HFFc6 (cell line): Measurements from ENCODE around the gene SOCS7. TPM values are rescaled to one million over a fixed set of nuclear protein-coding genes. Genes with fewer than 3 reads are reported as not detected.

Experiments used
- DNase-seq: peaks from one replicate; pipeline ENCODE4 v3.0.0-alpha.2; 2018
- H3K27ac Mint-ChIP-seq: 2 replicates; pipeline ENCODE4 v1.8.0; 2020; ENCODE audit warnings: mild to moderate bottlenecking, mixed read lengths
- H3K27me3 Mint-ChIP-seq: 2 replicates; pipeline ENCODE4 v1.8.0; 2021; ENCODE audit warnings: mild to moderate bottlenecking, moderate library complexity, mixed read lengths; ENCODE audit not compliant: insufficient read depth
- H3K36me3 Mint-ChIP-seq: 2 replicates; pipeline ENCODE4 v1.8.0; 2021; ENCODE audit warnings: low read depth, mixed read lengths
- H3K4me1 Mint-ChIP-seq: 2 replicates; pipeline ENCODE4 v1.8.0; 2020; ENCODE audit warnings: low read depth, mixed read lengths
- H3K4me3 Mint-ChIP-seq: 2 replicates; pipeline ENCODE4 v1.8.0; 2020; ENCODE audit warnings: mild to moderate bottlenecking, moderate library complexity, mixed read lengths
- H3K9me3 Mint-ChIP-seq: 2 replicates; pipeline ENCODE4 v1.8.0; 2020; ENCODE audit warnings: mild to moderate bottlenecking, mixed read lengths
- total RNA-seq, 6 experiments: library from RNA; stranded (reverse); fragmentation: NEBNext Ultra II Directional; extraction: Animal tissue kit (Norgen Biotek cat#: 25700); gene quantifications; 2 replicates in 1 of 6; 3 replicates in 5 of 6; pipeline ENCODE4 v1.2.3, GENCODE V29; 2021
- TF ChIP-seq, protein P1 (sequence below): fragments of 200-600 bp; sonication (generic); IDR thresholded peaks from 2 replicates; pipeline ENCODE4 v1.5.0; 2021; ENCODE audit warnings: antibody characterized with exemption, mild to moderate bottlenecking

SOCS7 gene
- total RNA-seq, 6 experiments from 2014 or later = 9.7 to 13.8 (median 11.1) TPM

DNA sequence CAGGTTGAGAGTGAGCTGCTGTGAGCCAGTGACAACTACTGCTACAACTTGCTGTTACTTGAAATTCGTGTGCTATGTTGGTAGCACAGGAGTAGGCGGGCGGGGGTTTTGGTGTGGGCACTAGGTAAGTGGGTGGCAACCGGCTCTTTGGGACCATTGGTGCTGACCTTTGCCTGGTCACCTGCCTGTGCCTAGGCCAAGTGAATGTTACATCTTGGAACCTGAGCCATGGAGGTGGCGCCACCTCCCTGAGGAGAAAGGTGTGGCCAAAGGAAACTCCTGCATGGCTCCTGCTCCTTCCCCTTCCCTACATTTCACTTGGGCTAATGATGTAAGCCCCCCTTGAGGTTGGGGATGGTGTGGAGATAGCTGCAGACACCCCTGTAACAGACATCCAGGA is 51.3 kb downstream of the SOCS7 start:
- H3K4me1 Mint-ChIP-seq = no peaks in the 10 kb centered on the region
- H3K27me3 Mint-ChIP-seq = peaks cover 2% of the 10 kb centered on the region
- no peak for DNase-seq
- no peak overlapping the region for H3K27ac Mint-ChIP-seq
- TF ChIP-seq, protein P1, sequence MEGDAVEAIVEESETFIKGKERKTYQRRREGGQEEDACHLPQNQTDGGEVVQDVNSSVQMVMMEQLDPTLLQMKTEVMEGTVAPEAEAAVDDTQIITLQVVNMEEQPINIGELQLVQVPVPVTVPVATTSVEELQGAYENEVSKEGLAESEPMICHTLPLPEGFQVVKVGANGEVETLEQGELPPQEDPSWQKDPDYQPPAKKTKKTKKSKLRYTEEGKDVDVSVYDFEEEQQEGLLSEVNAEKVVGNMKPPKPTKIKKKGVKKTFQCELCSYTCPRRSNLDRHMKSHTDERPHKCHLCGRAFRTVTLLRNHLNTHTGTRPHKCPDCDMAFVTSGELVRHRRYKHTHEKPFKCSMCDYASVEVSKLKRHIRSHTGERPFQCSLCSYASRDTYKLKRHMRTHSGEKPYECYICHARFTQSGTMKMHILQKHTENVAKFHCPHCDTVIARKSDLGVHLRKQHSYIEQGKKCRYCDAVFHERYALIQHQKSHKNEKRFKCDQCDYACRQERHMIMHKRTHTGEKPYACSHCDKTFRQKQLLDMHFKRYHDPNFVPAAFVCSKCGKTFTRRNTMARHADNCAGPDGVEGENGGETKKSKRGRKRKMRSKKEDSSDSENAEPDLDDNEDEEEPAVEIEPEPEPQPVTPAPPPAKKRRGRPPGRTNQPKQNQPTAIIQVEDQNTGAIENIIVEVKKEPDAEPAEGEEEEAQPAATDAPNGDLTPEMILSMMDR = peak; percentile 25; the same call in 1 of the 2 replicates
- no peak overlapping the region for H3K4me3 Mint-ChIP-seq
- H3K9me3 Mint-ChIP-seq = no peaks in the 10 kb centered on the region
- H3K36me3 Mint-ChIP-seq = peaks cover 7% of the 10 kb centered on the region; the same call in 1 of the 2 replicates

DNA sequence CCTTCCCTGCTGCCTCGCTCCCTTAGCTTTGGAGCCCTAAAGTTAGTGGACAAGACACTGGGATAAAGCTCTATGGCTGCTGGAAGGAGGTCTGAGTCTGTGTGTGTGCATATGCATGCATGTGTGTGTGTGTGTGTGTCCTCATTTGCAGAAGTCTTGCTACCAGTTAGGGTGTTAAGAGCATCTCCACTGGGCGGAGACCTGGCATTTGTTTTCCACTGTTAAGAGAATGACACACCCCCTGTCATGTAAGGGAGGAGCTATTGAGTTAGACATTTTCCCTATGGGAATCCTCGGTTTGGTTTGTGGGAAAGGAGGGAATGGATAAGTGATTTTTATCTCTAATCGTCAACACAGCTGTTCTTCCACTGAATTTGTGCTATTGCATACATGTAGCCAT is 51.8 kb downstream of the SOCS7 start:
- no peak for DNase-seq
- H3K27me3 Mint-ChIP-seq = peaks cover 2% of the 10 kb centered on the region
- no peak overlapping the region for H3K4me3 Mint-ChIP-seq

DNA sequence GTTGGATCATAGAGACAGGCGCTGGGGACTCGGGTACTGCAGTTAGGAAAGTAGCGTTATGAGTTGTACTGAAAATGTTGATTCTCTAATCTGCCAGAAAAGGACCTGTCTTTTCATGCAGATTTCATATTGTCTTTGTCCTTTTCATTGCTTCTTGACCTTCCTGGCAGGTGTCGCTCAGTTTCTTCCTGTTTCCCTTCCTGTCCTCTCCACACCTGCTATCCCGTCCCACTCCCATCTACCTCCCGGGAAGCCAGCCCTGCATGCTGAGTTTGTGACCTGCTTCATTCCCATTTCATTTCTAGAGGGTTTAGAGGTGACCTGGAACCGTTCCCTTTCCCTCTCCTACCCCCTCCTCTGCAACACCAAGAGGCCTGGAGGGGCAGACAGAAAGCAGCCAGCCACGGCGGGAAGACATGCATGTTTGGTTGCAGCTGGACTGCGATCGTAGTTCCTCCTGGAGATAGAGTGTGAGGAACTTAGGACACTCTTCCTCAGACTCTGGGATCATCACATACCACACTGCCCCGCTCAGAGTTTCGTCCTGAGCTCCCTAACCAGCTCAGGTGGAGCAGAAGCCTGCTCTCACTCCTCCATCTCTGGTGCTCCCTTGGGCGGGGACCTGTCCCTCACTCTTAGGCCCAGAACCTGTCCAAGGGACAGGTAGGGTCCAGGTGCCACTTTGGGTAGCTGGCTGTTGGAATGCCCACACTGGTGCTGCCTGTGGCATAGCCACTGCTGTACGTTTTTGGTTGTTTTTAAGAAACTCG is 52.7 kb downstream of the SOCS7 start:
- DNase-seq = no peak
- Mint-ChIP-seq H3K4me1 (no peaks in the 10 kb centered on the region), H3K27ac (no peak overlapping the region), H3K4me3 (no peak overlapping the region), H3K36me3 (peaks cover 7% of the 10 kb centered on the region; the same call in 1 of the 2 replicates), H3K9me3 (no peaks in the 10 kb centered on the region), H3K27me3 (peaks cover 2% of the 10 kb centered on the region)
- TF ChIP-seq, protein P1 = no peak

More for the DNA sequence above, 51.8 kb downstream of the SOCS7 start:
- TF ChIP-seq, protein P1 = no peak
- Mint-ChIP-seq H3K9me3 (no peaks in the 10 kb centered on the region), H3K27ac (no peak overlapping the region), H3K4me1 (no peaks in the 10 kb centered on the region), H3K36me3 (peaks cover 7% of the 10 kb centered on the region; the same call in 1 of the 2 replicates)

DNA sequence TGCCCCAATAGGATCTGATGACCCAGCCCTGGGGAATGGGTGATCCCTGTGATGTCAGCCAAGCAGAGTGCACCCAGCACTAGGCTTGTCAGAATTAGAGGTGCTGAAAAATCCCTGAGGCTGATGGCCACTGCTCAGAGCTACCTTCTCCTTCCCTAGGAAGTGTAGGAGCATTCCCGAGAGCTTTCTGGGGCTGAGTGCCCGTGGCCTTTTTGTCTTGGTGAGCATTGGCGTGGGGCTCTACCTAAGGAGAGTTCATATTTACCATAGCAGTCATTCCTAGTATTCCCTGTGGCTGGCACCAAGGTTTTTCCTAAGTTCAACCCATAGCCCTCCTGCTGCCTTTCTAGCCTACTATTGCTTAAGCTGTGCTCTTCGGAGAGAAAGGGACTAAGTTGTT is 54.0 kb downstream of the SOCS7 start:
- H3K4me1 Mint-ChIP-seq = no peaks in the 10 kb centered on the region
- TF ChIP-seq, protein P1 = no peak
- no peak for DNase-seq
- H3K27ac Mint-ChIP-seq = no peak overlapping the region
- H3K27me3 Mint-ChIP-seq = peaks cover 7% of the 10 kb centered on the region
- no peak overlapping the region for H3K4me3 Mint-ChIP-seq
- H3K9me3 Mint-ChIP-seq = no peaks in the 10 kb centered on the region
- H3K36me3 Mint-ChIP-seq = no peaks in the 10 kb centered on the region

DNA sequence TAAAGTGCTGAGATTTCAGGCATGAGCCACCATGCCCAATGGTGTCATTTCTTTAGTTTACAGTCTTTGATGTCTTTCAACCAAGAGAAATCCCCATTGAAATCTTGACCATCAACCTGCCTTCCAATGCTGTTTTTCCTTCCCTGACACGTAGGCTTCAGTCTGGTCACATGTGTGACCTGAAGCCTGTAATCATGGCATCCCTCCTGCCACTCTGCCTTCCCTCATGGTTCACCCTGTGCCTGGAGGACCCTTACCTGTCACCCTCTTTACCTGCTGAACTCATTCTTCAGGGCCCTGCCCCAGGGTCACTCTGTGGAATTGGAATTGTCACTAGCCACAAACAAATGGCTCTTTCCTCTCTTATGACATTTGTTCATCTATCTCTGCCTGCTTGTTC is 58.6 kb downstream of the SOCS7 start:
- no peak overlapping the region for H3K27ac Mint-ChIP-seq
- H3K36me3 Mint-ChIP-seq = no peaks in the 10 kb centered on the region
- H3K4me1 Mint-ChIP-seq = peaks cover 7% of the 10 kb centered on the region
- H3K4me3 Mint-ChIP-seq = no peak overlapping the region
- peaks cover 4% of the 10 kb centered on the region for H3K27me3 Mint-ChIP-seq
- no peaks in the 10 kb centered on the region for H3K9me3 Mint-ChIP-seq
- TF ChIP-seq, protein P1 = no peak
- DNase-seq = no peak
